NCI-H2227 (cell line): Measurements from ENCODE around the gene C1QTNF3.
"Not testable (repeated sequence)": the region's sequence is repeated elsewhere in the genome, so short reads cannot be mapped to it uniquely, and the experiment has no call there.

Experiments used
- DNase-seq: peaks from one replicate; lab custom pipeline; 2025; ENCODE audit not compliant: unreplicated experiment; lab: John Stamatoyannopoulos, UW

C1QTNF3 gene, protein sequence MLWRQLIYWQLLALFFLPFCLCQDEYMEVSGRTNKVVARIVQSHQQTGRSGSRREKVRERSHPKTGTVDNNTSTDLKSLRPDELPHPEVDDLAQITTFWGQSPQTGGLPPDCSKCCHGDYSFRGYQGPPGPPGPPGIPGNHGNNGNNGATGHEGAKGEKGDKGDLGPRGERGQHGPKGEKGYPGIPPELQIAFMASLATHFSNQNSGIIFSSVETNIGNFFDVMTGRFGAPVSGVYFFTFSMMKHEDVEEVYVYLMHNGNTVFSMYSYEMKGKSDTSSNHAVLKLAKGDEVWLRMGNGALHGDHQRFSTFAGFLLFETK

GRCh38 chr5:34043099-34043876 is at the start of gene C1QTNF3:
C1QTNF3 (minus strand) TSS chr5:34043213; CDS start chr5:34043125, 88 bp downstream.
- DNase-seq: no peak

DNA sequence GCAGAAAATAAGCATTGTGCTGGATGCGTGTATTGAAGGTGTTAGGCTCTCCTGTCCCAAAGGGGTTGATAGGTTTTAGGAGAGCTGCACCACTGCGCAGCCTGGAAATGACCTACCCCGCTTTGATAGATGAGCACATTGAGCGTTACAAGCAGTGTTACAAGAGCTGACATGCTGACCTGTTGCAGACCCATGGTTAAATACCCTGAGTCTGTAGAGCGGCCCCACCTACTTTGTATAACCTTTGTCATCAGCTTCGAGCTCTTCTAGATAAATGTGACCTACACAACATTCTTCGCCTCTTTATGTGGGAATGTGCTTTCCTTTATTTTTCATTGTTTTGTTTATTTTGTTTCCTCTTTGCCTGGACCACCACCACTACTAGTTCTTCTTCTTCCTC is 48.0 kb upstream of the C1QTNF3 start:
- not testable (repeated sequence) for DNase-seq

- not testable (repeated sequence) for DNase-seq
These were observed 46.8 kb upstream of the C1QTNF3 start for GRCh38 chr5:34089802-34090201.

DNA sequence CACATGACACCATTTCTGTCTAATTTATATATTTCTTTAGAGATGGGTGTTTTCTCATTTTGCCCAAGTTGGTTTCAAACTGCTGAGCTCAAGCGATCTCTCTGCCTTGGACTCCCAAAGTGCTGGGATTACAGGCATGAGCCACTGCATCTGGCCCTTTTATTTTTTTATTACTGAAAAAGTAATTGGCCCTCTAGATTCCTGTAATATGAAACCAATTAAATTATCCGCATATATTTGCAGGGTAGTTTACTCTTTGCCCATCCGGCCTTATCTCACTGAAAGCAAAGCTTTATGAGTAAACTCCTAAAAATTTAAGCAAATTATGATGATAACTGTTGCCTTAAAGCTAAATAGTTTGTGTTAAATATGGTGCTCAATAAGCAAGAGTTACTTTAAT is 44.7 kb upstream of the C1QTNF3 start:
- not testable (repeated sequence) for DNase-seq

- DNase-seq: not testable (repeated sequence)
These were observed 40.9 kb upstream of the C1QTNF3 start for GRCh38 chr5:34083898-34084297.

DNA sequence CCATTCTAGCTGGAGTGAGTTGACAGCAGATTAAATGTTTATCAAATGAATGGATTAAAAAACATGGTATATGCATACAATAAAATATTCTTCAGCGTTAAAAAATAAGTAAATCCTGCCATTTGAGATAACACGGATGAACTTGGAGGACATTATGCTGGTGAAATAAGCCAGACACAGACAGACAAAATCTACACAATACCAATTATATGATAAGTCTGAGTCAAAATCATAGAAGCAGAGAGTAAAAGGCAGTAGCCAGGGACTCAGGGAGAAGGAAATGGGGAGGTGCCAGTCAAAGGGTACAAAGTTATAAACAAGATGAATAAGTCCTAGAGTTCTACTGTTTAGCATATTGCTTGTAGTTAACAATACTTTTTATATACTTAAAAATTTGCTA is 36.5 kb upstream of the C1QTNF3 start:
- DNase-seq: not testable (repeated sequence)

GRCh38 chr5:34077636-34078035 is 34.6 kb upstream of the C1QTNF3 start:
- not testable (repeated sequence) for DNase-seq

DNA sequence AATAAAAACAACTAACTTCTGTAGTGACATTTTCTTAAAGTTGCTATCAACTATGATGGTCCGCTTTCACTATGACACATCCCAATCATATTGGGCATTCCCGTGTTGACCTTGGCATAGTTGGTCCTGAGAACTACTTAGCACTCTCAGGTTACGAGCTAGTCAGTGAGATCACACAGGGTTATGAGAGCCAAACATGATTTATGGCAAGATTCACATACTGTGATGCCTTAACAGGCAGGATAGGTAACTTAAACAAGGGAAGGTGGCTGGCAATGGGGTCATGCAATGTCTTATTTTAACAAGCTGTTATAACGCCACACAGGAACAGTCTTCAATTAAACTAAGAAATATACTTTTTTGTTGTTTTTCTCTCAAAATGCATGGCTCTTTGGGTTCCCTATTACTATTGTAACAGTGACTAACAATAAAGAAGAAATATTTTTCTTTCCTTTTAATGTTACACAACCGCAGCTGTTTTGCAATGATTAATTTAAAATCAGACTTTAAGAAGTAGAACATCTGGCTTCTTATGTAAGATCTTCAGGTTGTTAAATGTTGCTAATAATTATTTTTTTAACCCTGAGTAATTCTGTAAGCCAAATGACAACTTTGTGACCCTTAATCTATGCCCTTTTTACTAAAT is 33.8 kb upstream of the C1QTNF3 start:
- not testable (repeated sequence) for DNase-seq

DNA sequence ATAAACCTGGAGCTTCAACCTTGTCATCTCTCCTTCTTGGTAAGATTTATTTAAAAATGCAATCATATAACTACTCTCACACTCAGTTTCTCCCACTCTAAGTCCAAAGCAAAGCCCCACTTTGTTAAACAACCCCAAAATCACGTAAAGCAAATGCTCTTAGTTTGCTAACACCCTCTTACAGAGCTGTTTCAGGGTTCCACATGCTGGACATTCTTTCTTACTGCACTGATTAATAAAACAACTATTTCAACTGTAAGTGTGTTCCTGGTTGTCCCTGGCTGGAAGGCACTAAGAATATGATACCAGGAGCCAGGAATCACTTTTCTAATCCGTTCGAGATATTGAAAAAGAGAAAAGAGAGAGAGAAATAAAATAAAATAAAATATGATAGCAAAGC is 31.5 kb upstream of the C1QTNF3 start:
- not testable (repeated sequence) for DNase-seq

DNA sequence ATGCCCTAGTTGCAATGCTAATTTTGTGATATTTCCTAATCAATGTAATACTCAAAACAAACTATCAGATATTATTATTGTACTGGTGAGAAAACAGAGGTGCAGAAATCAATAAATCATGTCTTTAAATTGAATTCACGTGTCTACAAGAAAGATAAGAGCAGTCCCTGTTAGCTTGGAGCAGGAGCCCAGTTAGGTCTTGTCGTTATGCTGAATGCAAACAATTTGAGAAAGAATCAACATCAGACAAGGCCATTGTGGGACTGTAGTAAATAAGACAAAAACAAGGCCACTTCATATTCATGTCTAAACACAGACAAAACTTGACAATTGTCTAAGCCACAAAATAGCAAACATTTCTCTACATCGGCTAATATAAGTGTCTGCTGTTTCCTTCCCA is 31.1 kb upstream of the C1QTNF3 start:
- not testable (repeated sequence) for DNase-seq

GRCh38 chr5:34070626-34071025 is 27.6 kb upstream of the C1QTNF3 start:
- not testable (repeated sequence) for DNase-seq

DNA sequence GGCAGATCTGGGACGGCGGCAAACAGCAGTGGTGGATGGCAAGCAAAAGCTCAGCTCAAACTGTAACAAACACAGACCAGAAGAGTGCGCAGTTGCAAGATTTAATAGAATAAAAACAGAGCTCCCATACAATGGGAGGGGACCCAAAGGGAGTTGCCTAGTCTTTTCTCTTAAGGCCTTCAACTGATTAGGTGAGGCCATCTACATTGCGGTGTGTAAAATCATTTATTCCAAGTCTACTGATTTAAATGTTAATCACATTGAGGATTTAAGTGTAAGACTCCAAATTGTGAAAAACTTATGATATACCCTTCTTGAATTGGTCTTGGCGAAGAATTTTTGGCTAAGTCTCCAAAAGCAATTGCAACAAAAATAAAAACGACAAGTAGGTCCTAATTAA is 21.6 kb upstream of the C1QTNF3 start:
- DNase-seq: no peak

- peak; percentile 63 for DNase-seq
These were observed 19.4 kb upstream of the C1QTNF3 start for GRCh38 chr5:34062419-34062818.

GRCh38 chr5:34061993-34062392 is 19.0 kb upstream of the C1QTNF3 start:
- DNase-seq: no peak

GRCh38 chr5:34059977-34060376 is 17.0 kb upstream of the C1QTNF3 start:
- DNase-seq: no peak

DNA sequence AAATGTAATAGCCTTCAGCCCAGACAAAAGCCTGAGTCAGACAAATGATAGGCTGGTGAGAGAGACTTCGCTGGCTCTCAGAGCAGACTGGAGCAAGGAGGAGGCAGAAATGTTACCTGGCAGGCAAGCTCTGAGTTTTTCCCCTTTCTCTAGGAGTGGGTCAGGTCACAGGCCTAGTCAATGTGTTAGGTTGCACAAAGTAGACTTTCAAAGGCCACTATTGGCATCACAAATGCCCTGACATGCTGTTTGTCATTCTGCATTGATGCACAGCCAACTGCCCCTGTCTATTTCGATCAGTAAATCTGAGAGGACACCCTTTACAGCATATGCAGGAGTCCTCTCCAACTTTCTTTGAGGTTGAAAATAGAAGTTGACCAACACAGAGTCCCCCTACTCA is 15.5 kb upstream of the C1QTNF3 start:
- no peak for DNase-seq

GRCh38 chr5:34057569-34057968 is 14.6 kb upstream of the C1QTNF3 start:
- no peak for DNase-seq

DNA sequence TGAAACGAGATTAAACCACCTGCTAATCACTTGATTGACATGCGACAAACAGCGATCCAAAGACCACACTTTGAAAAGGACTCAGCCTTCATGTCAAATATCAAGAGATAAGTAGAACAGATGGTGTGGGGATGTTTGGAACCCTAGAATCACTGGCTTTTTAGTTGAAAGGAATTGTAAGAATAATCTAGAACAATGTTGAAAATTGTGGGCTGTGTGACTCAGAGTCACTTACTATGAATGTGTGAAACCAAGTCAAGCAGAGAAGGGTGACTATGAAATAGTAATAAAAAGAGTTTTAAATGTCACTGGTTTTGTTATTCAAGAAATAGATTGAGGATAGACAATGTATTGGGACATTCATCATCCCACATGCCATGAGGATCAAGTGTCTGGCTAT is 14.1 kb upstream of the C1QTNF3 start:
- no peak for DNase-seq

DNA sequence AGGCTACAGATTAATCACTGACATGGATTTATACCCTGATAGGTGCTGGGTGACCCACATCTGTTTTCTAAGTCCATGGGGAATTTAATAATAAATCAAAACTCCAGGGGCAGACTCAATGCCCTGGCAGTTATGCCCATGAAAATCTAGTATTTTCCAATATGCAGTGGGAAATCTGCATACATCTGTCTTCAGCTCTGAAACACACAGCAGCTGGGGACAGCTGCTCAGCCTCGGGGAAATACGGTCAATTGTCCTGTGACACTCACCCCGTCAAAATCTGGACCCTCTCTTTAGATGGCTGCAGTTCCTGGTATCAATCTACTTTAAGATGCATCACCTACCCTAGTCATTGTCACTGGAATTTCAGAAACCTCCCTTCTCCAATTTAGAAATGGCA is 12.7 kb upstream of the C1QTNF3 start:
- no peak for DNase-seq

DNA sequence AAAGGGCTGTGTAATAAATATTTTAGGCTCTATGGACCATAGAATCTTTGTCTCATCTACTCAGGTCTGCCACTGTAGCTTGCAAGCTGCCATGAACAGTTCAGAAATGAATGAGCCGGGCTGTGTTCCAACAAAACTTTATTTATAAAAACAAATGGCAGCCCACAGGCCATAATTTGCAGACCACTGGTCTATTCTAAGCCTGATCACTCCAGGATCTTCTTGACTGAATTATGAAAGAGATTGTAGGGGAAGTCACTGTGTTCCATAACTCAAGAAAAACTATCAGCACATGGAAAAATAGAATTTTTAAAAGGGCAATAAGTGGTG is 11.4 kb upstream of the C1QTNF3 start:
- DNase-seq: no peak

GRCh38 chr5:34053571-34054399 is 10.8 kb upstream of the C1QTNF3 start:
- no peak for DNase-seq
